Immature natural killer cell (primary cell): Measurements from ENCODE around the gene RESP18. TPM values are rescaled to one million over a fixed set of nuclear protein-coding genes. Genes with fewer than 3 reads are reported as not detected.
A peak's percentile ranks its signal among the peaks of the same experiment; 100 is the strongest.

ENCODE experiments used
- DNase-seq, 3 donors: peaks; one replicate each; pipeline ENCODE4 v3.0.0; 2022; ENCODE audit warnings: mixed read lengths in 1 of 3
- H3K27ac Mint-ChIP-seq, 6 donors: one replicate each; pipeline ENCODE4 v1.8.0; 2020; ENCODE audit warnings: mixed read lengths in 6 of 6, mild to moderate bottlenecking in 5 of 6, inconsistent platforms in 4 of 6, moderate library complexity in 3 of 6
- H3K27me3 Mint-ChIP-seq, 3 donors: one replicate each; pipeline ENCODE4 v1.8.0; 2020 to 2021; ENCODE audit warnings: low read depth in 3 of 3, mild to moderate bottlenecking in 3 of 3, mixed read lengths in 3 of 3, moderate library complexity in 3 of 3, inconsistent platforms in 1 of 3
- H3K36me3 Mint-ChIP-seq, 3 donors: one replicate each; pipeline ENCODE4 v1.8.0; 2020; ENCODE audit warnings: mixed read lengths in 3 of 3, inconsistent platforms in 2 of 3, mild to moderate bottlenecking in 2 of 3
- H3K4me1 Mint-ChIP-seq, 2 donors: one replicate each; pipeline ENCODE4 v1.8.0; 2020; ENCODE audit warnings: inconsistent platforms in 2 of 2, mild to moderate bottlenecking in 2 of 2, mixed read lengths in 2 of 2, moderate library complexity in 1 of 2
- H3K4me3 Mint-ChIP-seq, 5 donors: one replicate each; pipeline ENCODE4 v1.8.0; 2020; ENCODE audit warnings: mild to moderate bottlenecking in 5 of 5, mixed read lengths in 5 of 5, inconsistent platforms in 3 of 5, moderate library complexity in 3 of 5
- H3K9me3 Mint-ChIP-seq, 6 donors: one replicate each; pipeline ENCODE4 v1.8.0; 2020; ENCODE audit warnings: mild to moderate bottlenecking in 6 of 6, mixed read lengths in 6 of 6, inconsistent platforms in 4 of 6, moderate library complexity in 3 of 6
- polyA plus RNA-seq, 3 donors: library from polyadenylated mRNA; unstranded; fragments of 300-500 nt; fragmentation: Illumina TruSeq; gene quantifications; one replicate each; pipeline ENCODE4 v1.2.3, GENCODE V29; 2021

Gene RESP18
- not detected for polyA plus RNA-seq

GRCh38 chr2:219332542-219332941, at the start of gene RESP18:
TSS of gene RESP18 (minus strand) at chr2:219332744.
- DNase-seq: no peak
- no peaks in the 10 kb centered on the region for H3K36me3 Mint-ChIP-seq
- H3K27ac Mint-ChIP-seq: no peak within 1 kb of the TSS
- H3K27me3 Mint-ChIP-seq: peaks cover 9 to 38% (median 22%) of the 10 kb centered on the region in 3 donors
- peak within 1 kb of the TSS in 1 of 5 donors; percentile 9 for H3K4me3 Mint-ChIP-seq
- H3K4me1 Mint-ChIP-seq: no peaks in the 10 kb centered on the region
- H3K9me3 Mint-ChIP-seq: peaks cover 6 to 27% (median 8%) of the 10 kb centered on the region in 6 donors

DNA sequence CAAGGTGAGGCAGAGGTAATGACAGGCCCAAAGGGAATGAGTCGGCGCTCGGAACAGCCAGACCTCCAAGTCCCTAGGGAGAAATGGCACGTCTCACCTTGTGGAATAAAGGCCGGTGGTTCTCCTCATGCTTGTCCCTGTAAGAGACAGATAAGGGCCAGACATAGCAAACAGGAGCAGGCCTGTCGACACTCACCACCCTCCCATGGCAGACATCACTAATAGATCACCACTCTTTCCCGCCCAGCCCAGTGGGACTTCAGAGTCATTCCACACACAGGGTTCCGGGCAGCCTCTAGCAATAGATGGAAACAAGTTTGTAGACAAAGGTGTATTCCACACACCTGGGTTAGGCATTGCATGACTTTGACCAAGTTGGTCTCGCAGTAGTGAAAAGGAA, 48.9 kb upstream of the RESP18 start:
- peaks cover 0 to 2% (median 2%) of the 10 kb centered on the region in 3 donors for H3K27me3 Mint-ChIP-seq
- H3K36me3 Mint-ChIP-seq: peaks cover 15 to 48% (median 15%) of the 10 kb centered on the region in 3 donors
- H3K4me3 Mint-ChIP-seq: no peak overlapping the region
- peaks cover 8 to 10% of the 10 kb centered on the region in 2 donors for H3K4me1 Mint-ChIP-seq
- H3K27ac Mint-ChIP-seq: no peak overlapping the region
- DNase-seq: no peak
- H3K9me3 Mint-ChIP-seq: no peaks in the 10 kb centered on the region

- no peak for DNase-seq
- Mint-ChIP-seq H3K36me3 (peaks cover 15 to 50% (median 15%) of the 10 kb centered on the region in 3 donors), H3K27ac (no peak overlapping the region), H3K9me3 (no peaks in the 10 kb centered on the region), H3K4me1 (peaks cover 6 to 8% of the 10 kb centered on the region in 2 donors), H3K27me3 (peaks cover 0 to 2% (median 2%) of the 10 kb centered on the region in 3 donors), H3K4me3 (no peak overlapping the region)
Measured at GRCh38 chr2:219380926-219381325, 48.4 kb upstream of the RESP18 start.

GRCh38 chr2:219378163-219378851, 45.8 kb upstream of the RESP18 start:
- Mint-ChIP-seq H3K4me3 (no peak overlapping the region), H3K4me1 (no peaks in the 10 kb centered on the region), H3K27ac (no peak overlapping the region), H3K27me3 (peaks cover 0 to 3% (median 0%) of the 10 kb centered on the region in 3 donors), H3K9me3 (no peaks in the 10 kb centered on the region), H3K36me3 (peaks cover 17 to 51% (median 18%) of the 10 kb centered on the region in 3 donors)
- no peak for DNase-seq

DNA sequence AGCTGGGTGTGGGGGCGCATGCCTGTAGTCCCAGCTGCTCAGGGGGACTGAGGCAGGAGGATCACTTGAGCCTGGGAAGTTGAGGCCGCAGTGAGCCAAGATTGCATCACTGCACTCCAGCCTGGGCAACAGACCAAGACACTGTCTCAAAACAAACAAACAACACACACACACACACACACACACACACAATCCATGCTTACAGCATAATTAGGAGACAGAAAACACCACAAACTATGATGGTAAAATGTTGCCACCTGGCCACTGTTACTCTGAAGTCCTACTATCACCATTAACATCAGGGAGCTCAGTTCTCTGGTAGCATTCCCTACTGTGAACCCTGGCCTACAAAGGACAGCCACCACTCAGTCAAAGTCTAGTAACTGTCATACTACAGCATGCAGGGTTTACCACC, 36.9 kb upstream of the RESP18 start:
- no peaks in the 10 kb centered on the region for H3K9me3 Mint-ChIP-seq
- no peaks in the 10 kb centered on the region for H3K4me1 Mint-ChIP-seq
- no peak for DNase-seq
- H3K27ac Mint-ChIP-seq: no peak overlapping the region
- H3K27me3 Mint-ChIP-seq: peaks cover 0 to 2% (median 0%) of the 10 kb centered on the region in 3 donors
- no peak overlapping the region for H3K4me3 Mint-ChIP-seq
- peaks cover 14 to 18% (median 17%) of the 10 kb centered on the region in 3 donors for H3K36me3 Mint-ChIP-seq

GRCh38 chr2:219368690-219369191, 36.2 kb upstream of the RESP18 start:
- Mint-ChIP-seq H3K9me3 (no peaks in the 10 kb centered on the region), H3K4me3 (no peak overlapping the region), H3K4me1 (no peaks in the 10 kb centered on the region), H3K27me3 (peaks cover 0 to 2% (median 0%) of the 10 kb centered on the region in 3 donors), H3K27ac (no peak overlapping the region), H3K36me3 (peaks cover 7 to 12% (median 12%) of the 10 kb centered on the region in 3 donors)
- DNase-seq: no peak

GRCh38 chr2:219362524-219363164, 30.1 kb upstream of the RESP18 start:
- Mint-ChIP-seq H3K27me3 (peaks cover 0 to 10% (median 3%) of the 10 kb centered on the region in 3 donors), H3K27ac (no peak overlapping the region), H3K9me3 (peaks cover 0 to 1% (median 0%) of the 10 kb centered on the region in 6 donors), H3K4me3 (no peak overlapping the region), H3K36me3 (peaks cover 4 to 13% (median 11%) of the 10 kb centered on the region in 3 donors), H3K4me1 (no peaks in the 10 kb centered on the region)
- DNase-seq: no peak

GRCh38 chr2:219362072-219362471, 29.5 kb upstream of the RESP18 start:
- Mint-ChIP-seq H3K4me1 (no peaks in the 10 kb centered on the region), H3K27ac (no peak overlapping the region), H3K27me3 (peaks cover 0 to 10% (median 4%) of the 10 kb centered on the region in 3 donors), H3K9me3 (peaks cover 0 to 1% (median 0%) of the 10 kb centered on the region in 6 donors), H3K4me3 (no peak overlapping the region), H3K36me3 (peaks cover 4 to 13% (median 7%) of the 10 kb centered on the region in 3 donors)
- DNase-seq: no peak

- Mint-ChIP-seq H3K36me3 (peaks cover 4 to 13% (median 7%) of the 10 kb centered on the region in 3 donors), H3K4me1 (no peaks in the 10 kb centered on the region), H3K27ac (no peak overlapping the region), H3K9me3 (peaks cover 0 to 1% (median 0%) of the 10 kb centered on the region in 6 donors), H3K4me3 (no peak overlapping the region), H3K27me3 (peaks cover 2 to 26% (median 10%) of the 10 kb centered on the region in 3 donors)
- DNase-seq: no peak
Measured at GRCh38 chr2:219358170-219359075, 25.9 kb upstream of the RESP18 start.

DNA sequence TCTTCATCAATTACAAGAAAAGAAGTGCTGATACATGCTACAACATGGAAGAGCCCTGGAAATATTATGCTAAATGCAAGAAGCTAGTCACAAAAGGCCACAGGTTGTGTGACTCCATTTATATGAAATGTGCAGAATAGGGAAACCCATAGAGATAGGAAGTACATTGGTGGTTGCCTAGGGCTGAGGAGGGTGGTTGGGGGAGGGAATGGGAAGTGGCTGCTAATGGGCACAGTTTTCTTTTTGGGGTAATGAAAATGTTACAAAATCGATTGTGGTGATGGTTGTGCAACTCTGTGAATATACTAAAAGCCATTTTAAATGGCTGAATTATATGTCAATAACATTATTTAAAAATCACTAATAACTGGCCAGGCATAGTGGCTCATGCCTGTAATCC, 24.3 kb upstream of the RESP18 start:
- peaks cover 6 to 33% (median 10%) of the 10 kb centered on the region in 3 donors for H3K27me3 Mint-ChIP-seq
- no peak overlapping the region for H3K4me3 Mint-ChIP-seq
- no peak overlapping the region for H3K27ac Mint-ChIP-seq
- H3K9me3 Mint-ChIP-seq: peaks cover 0 to 1% (median 0%) of the 10 kb centered on the region in 6 donors
- H3K4me1 Mint-ChIP-seq: no peaks in the 10 kb centered on the region
- no peak for DNase-seq
- H3K36me3 Mint-ChIP-seq: peaks cover 0 to 9% (median 3%) of the 10 kb centered on the region in 3 donors

DNA sequence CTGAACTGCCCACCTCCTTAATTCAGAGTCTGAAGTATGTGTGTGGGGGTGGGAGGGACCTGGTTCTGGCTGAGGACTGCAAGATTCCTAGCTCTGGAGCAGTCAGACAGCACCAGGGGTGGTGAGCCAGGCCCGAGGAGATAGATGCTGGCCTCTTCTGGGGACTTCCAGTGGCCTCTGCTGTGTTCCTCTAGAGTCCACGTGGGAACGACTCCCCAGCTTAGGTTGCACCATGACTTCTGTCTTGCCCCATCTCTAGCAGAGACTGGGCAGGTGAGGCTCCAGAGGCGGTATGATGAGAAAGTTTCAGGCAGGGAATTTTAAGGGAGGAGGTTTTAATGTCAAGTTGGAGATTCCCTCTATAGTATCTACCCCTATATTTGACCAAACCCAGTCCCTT, 22.0 kb upstream of the RESP18 start:
- H3K27ac Mint-ChIP-seq: no peak overlapping the region
- peaks cover 7 to 34% (median 12%) of the 10 kb centered on the region in 3 donors for H3K27me3 Mint-ChIP-seq
- no peak for DNase-seq
- no peak overlapping the region for H3K4me3 Mint-ChIP-seq
- H3K36me3 Mint-ChIP-seq: no peaks in the 10 kb centered on the region
- H3K9me3 Mint-ChIP-seq: no peaks in the 10 kb centered on the region
- H3K4me1 Mint-ChIP-seq: no peaks in the 10 kb centered on the region

- Mint-ChIP-seq H3K36me3 (no peaks in the 10 kb centered on the region), H3K27ac (no peak overlapping the region), H3K9me3 (no peaks in the 10 kb centered on the region), H3K27me3 (peaks cover 12 to 31% (median 12%) of the 10 kb centered on the region in 3 donors), H3K4me3 (no peak overlapping the region), H3K4me1 (no peaks in the 10 kb centered on the region)
- DNase-seq: no peak
Measured at GRCh38 chr2:219353129-219353528, 20.6 kb upstream of the RESP18 start.

GRCh38 chr2:219352448-219353023, 20.0 kb upstream of the RESP18 start:
- Mint-ChIP-seq H3K27ac (no peak overlapping the region), H3K4me1 (no peaks in the 10 kb centered on the region), H3K4me3 (peak overlapping the region in 1 of 5 donors; percentile 12), H3K27me3 (peaks cover 8 to 31% (median 12%) of the 10 kb centered on the region in 3 donors), H3K36me3 (no peaks in the 10 kb centered on the region), H3K9me3 (no peaks in the 10 kb centered on the region)
- peak; percentile 24 to 39 (median 31) for DNase-seq
